ENCODE results near the gene AGFG1.
A peak's percentile ranks its signal among the peaks of the same experiment; 100 is the strongest.

AGFG1 gene

GRCh38 chr2:227460070-227460485 is 11.9 kb upstream of the AGFG1 start:
- DNase-seq (ENCODE audit: extremely low spot score), result peak; percentile 45
- no peak for TF ChIP-seq CTCF (IDR thresholded peaks at IDR 0.05; ENCODE audit: control extremely low read depth, extremely low read depth, low read depth, missing control alignments)
- CTCF ChIA-PET, result interaction anchor here (2.5 to 2.7 kb wide), 2 partner anchors 11 to 17 kb away, joined by 8 to 11 read pairs; partner anchors contain the start of gene AGFG1
- POLR2A ChIA-PET, result no interaction called here

DNA sequence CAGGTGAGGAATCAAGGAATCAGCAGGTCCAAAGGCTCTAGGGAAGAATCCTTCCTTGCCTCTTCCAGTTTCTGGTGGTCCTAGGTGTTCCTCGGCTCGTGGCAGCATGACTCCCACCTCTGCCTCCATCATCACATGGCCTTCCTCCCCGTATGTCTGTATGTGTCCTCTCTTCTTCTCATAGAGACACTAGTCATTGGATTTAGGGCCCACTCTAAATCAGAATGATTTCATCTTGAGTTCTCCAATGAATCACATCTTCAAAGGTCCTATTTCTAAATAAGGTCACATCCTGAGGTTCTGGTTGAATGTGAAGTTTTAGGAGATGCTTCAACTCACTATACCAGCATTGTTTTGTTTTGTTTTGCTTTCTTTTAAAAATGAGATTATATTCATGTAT is 11.1 kb upstream of the AGFG1 start:
- TF ChIP-seq CTCF (IDR thresholded peaks at IDR 0.05; ENCODE audit: control extremely low read depth, extremely low read depth, low read depth, missing control alignments), result no peak
- ChIA-PET POLR2A (no interaction called here), CTCF (interaction anchor here (2.5 to 2.7 kb wide), 2 partner anchors 10 to 16 kb away, joined by 8 to 11 read pairs; partner anchors contain the start of gene AGFG1)
- DNase-seq (ENCODE audit: extremely low spot score), result no peak

DNA sequence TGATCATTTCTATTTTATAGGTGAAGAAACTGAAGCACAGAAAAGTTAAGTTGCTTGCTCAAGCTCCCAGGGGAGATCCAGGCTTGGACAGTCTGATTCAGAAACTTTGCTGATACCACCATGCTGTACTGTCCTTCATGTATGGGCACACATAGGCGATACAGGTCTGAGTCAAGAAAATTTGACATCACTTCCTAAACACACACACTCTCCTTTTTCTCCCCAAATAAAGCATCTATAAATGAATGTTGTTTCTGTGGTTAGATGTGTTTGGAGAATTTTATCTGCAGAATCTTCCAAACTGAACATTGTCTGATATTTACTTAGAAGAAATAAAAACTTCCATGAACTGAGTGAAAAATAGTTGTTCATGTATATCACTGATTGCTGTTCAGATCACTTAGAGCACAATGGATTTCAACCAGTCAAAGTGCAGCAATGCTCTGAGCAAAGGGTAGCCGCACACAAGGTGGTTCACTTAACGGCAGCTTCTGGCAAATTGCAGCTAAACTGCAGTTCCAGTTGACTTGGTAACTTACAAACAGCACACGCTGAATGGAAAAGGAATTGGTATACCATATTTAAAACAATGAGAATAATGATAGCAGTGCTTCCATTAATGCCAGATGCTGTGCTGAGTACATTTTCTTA is 10.0 kb upstream of the AGFG1 start:
- CTCF ChIA-PET, result interaction anchor here (1.0 to 2.7 kb wide), 5 partner anchors 9 to 33 kb away, joined by 3 to 11 read pairs (median 7); partner anchors contain the start of gene AGFG1
- POLR2A ChIA-PET, result no interaction called here
- no peak for DNase-seq (ENCODE audit: extremely low spot score)
- TF ChIP-seq CTCF (IDR thresholded peaks at IDR 0.05; ENCODE audit: control extremely low read depth, extremely low read depth, low read depth, missing control alignments), result no peak

- POLR2A ChIA-PET, result no interaction called here
Measured at GRCh38 chr2:227462462-227462951, 9.4 kb upstream of the AGFG1 start.

DNA sequence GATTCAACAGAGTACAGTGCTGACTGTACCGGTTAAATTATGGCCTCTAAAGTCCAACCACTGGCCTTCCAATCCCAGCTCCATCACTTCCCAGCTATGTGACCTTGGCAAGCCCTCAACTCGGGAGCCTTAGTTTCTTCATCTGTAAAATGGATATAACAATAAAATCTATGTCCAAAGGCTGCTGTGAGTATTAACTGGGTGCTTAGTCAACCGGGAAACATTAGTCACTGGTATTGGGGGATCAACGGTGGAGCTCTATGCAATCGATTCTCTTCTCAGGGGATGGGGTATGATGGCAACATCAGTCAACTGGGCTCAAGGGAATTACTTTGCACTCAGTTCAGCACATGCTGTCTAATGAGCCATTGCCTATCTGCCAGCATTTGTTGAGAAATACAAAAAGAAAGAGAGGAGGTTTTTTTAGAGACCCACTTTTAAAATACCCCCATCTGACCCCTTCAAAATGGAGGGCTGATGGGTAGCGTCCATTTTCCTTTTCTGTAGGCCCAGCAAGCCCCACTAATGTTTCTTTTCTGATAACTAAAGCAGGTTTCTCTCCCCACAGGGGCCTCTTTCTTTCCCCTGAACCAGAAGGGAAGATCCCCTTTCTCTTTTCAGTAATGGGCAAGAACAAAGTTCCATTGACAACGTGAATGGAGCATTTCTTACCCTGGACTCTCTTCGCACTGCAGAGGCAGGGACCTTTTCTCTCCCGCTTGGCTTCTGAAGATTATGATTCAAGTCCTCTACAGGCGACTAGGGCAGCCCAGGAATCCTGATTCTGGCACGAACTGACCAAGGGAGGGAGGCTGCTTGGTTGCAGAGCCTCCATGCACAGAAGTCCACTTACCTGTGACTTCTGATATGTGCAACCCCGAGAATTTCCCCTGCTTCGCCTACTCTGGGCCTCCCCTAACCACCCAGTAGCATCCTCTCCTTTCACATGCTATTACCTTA is 8.7 kb upstream of the AGFG1 start:
- DNase-seq (ENCODE audit: extremely low spot score), result peak; percentile 41
- TF ChIP-seq CTCF (IDR thresholded peaks at IDR 0.05; ENCODE audit: control extremely low read depth, extremely low read depth, low read depth, missing control alignments), result no peak
- CTCF ChIA-PET, result interaction anchor here (1.0 to 2.9 kb wide), 5 partner anchors 8 to 77 kb away, joined by 3 to 7 read pairs (median 4); no protein-coding TSS in a partner anchor
- POLR2A ChIA-PET, result no interaction called here

More at GRCh38 chr2:227462462-227462951, 9.4 kb upstream of the AGFG1 start:
- CTCF ChIA-PET, result interaction anchor here (1.0 to 2.5 kb wide), 4 partner anchors 9 to 33 kb away, joined by 3 to 8 read pairs (median 6); no protein-coding TSS in a partner anchor
- DNase-seq (ENCODE audit: extremely low spot score), result peak; percentile 45
- no peak for TF ChIP-seq CTCF (IDR thresholded peaks at IDR 0.05; ENCODE audit: control extremely low read depth, extremely low read depth, low read depth, missing control alignments)

- DNase-seq (ENCODE audit: extremely low spot score), result no peak
- no peak for TF ChIP-seq CTCF (IDR thresholded peaks at IDR 0.05; ENCODE audit: control extremely low read depth, extremely low read depth, low read depth, missing control alignments)
- ChIA-PET CTCF (interaction anchor here (1.2 to 2.9 kb wide), 7 partner anchors 9 to 310 kb away, joined by 3 to 7 read pairs (median 4); no protein-coding TSS in a partner anchor), POLR2A (no interaction called here)
Measured at GRCh38 chr2:227464361-227464760, 7.6 kb upstream of the AGFG1 start.

All from GM10248 (cell line).